ENCODE measurements around the gene TIGD2. TPM values are rescaled to one million over a fixed set of nuclear protein-coding genes. Genes with fewer than 3 reads are reported as not detected.

Gene TIGD2
- total RNA-seq, 1 experiment from 2014 or later, result 7.2 TPM

GRCh38 chr4:89161841-89162240 lies 50.5 kb downstream of the TIGD2 start:
- Histone ChIP-seq H3K4me2 (ENCODE audit: low read depth, low read length, poor library complexity, severe bottlenecking) (no peak overlapping the region), H3K27ac (ENCODE audit: low read length) (no peak overlapping the region), H3K4me3 (ENCODE audit: low read length) (no peak overlapping the region), H3K9me2 (replicated peaks; ENCODE audit: insufficient read depth, low read length) (no peaks in the 10 kb centered on the region), H3K79me2 (ENCODE audit: low read length) (no peaks in the 10 kb centered on the region), H3K36me3 (ENCODE audit: insufficient read depth, low read length) (no peaks in the 10 kb centered on the region), H4K20me1 (ENCODE audit: insufficient read depth, low read depth, low read length) (no peaks in the 10 kb centered on the region), H2AFZ (ENCODE audit: low read length) (no peak overlapping the region), H3K9ac (ENCODE audit: low read length) (no peak overlapping the region), H3K4me1 (ENCODE audit: low read length) (no peaks in the 10 kb centered on the region), H3K27me3 (ENCODE audit: low read length) (0 out of 2 replicates have a peak, but pooled peaks cover 4% of the 10 kb centered on the region), H3K9me3 (ENCODE audit: low read length) (no peaks in the 10 kb centered on the region)
- DNase-seq, result no peak

DNA sequence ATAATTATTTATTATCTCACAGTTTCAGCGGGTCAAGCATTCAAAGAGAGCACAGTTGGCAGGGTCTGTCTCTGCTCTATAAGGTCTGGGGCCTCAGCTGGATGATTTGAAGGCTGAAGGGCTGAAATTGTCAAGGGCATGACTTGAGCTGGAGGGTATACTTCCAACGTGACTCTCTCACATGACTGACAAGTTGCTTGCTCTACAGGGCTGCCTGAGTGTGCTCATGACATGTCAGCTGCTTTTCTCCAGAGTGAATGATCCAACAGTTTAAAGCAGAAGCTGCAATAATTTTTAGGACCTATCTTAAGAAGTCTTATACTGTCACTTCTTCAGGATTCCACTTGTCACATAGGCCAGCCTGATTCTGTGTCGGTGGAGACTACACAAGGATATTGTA lies 51.2 kb downstream of the TIGD2 start:
- H3K79me2 ChIP-seq (ENCODE audit: low read length), result no peaks in the 10 kb centered on the region
- H4K20me1 ChIP-seq (ENCODE audit: insufficient read depth, low read depth, low read length), result no peaks in the 10 kb centered on the region
- no peak overlapping the region for H2AFZ ChIP-seq (ENCODE audit: low read length)
- H3K9ac ChIP-seq (ENCODE audit: low read length), result no peak overlapping the region
- H3K9me2 ChIP-seq (replicated peaks; ENCODE audit: insufficient read depth, low read length), result no peaks in the 10 kb centered on the region
- DNase-seq, result no peak
- no peak overlapping the region for H3K4me2 ChIP-seq (ENCODE audit: low read depth, low read length, poor library complexity, severe bottlenecking)
- no peaks in the 10 kb centered on the region for H3K9me3 ChIP-seq (ENCODE audit: low read length)
- H3K4me3 ChIP-seq (ENCODE audit: low read length), result no peak overlapping the region
- no peak overlapping the region for H3K27ac ChIP-seq (ENCODE audit: low read length)
- no peaks in the 10 kb centered on the region for H3K4me1 ChIP-seq (ENCODE audit: low read length)
- no peaks in the 10 kb centered on the region for H3K36me3 ChIP-seq (ENCODE audit: insufficient read depth, low read length)
- H3K27me3 ChIP-seq (ENCODE audit: low read length), result 0 out of 2 replicates have a peak, but pooled peaks cover 4% of the 10 kb centered on the region

GRCh38 chr4:89162987-89163386 lies 51.7 kb downstream of the TIGD2 start:
- Histone ChIP-seq H3K9me2 (replicated peaks; ENCODE audit: insufficient read depth, low read length) (no peaks in the 10 kb centered on the region), H3K4me1 (ENCODE audit: low read length) (no peaks in the 10 kb centered on the region), H3K79me2 (ENCODE audit: low read length) (no peaks in the 10 kb centered on the region), H3K9ac (ENCODE audit: low read length) (no peak overlapping the region), H2AFZ (ENCODE audit: low read length) (no peak overlapping the region), H3K4me2 (ENCODE audit: low read depth, low read length, poor library complexity, severe bottlenecking) (no peak overlapping the region), H3K27me3 (ENCODE audit: low read length) (0 out of 2 replicates have a peak, but pooled peaks cover 4% of the 10 kb centered on the region), H3K27ac (ENCODE audit: low read length) (no peak overlapping the region), H3K36me3 (ENCODE audit: insufficient read depth, low read length) (no peaks in the 10 kb centered on the region), H3K9me3 (ENCODE audit: low read length) (no peaks in the 10 kb centered on the region), H3K4me3 (ENCODE audit: low read length) (no peak overlapping the region), H4K20me1 (ENCODE audit: insufficient read depth, low read depth, low read length) (no peaks in the 10 kb centered on the region)
- DNase-seq, result no peak

DNA sequence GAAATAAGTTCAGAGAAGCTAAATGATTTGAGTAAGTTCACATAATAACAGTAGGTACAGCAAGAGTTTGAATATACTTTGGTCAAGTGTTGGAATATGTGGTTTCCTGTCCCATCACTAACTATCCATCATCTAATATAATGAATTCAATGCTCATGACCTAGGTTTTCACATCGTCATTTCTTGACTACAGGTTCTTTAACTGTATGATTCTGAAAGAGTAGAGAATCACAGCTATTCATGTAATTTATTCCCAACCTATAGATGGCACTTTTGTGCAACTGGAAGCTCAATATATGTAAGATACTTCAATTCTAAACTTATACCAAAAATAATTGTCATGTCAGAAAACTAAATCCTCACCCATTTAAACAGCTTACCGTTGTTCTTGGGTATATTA lies 53.1 kb downstream of the TIGD2 start:
- H3K9me3 ChIP-seq (ENCODE audit: low read length), result no peaks in the 10 kb centered on the region
- no peaks in the 10 kb centered on the region for H4K20me1 ChIP-seq (ENCODE audit: insufficient read depth, low read depth, low read length)
- H3K4me3 ChIP-seq (ENCODE audit: low read length), result no peak overlapping the region
- H3K9me2 ChIP-seq (replicated peaks; ENCODE audit: insufficient read depth, low read length), result no peaks in the 10 kb centered on the region
- H3K9ac ChIP-seq (ENCODE audit: low read length), result no peak overlapping the region
- H3K79me2 ChIP-seq (ENCODE audit: low read length), result no peaks in the 10 kb centered on the region
- no peaks in the 10 kb centered on the region for H3K36me3 ChIP-seq (ENCODE audit: insufficient read depth, low read length)
- DNase-seq, result no peak
- no peak overlapping the region for H3K4me2 ChIP-seq (ENCODE audit: low read depth, low read length, poor library complexity, severe bottlenecking)
- no peaks in the 10 kb centered on the region for H3K4me1 ChIP-seq (ENCODE audit: low read length)
- H3K27me3 ChIP-seq (ENCODE audit: low read length), result 0 out of 2 replicates have a peak, but pooled peaks cover 4% of the 10 kb centered on the region
- H2AFZ ChIP-seq (ENCODE audit: low read length), result no peak overlapping the region
- no peak overlapping the region for H3K27ac ChIP-seq (ENCODE audit: low read length)

Small RNAs within 50 kb of the gene (small RNA-seq; reads per million reads assigned to genes)
- gene RNU6-907P, result not detected

Other genes with a start within 250 kb of the TIGD2 start
- gene FAM13A, start 54.3 kb upstream of the TIGD2 start, total RNA-seq (2014; rRNA removed; shearing (Covaris generic); ENCODE audit: low replicate concordance), result 0.30 and 2.8 TPM in 2 replicates
- gene GPRIN3, start 196.3 kb downstream of the TIGD2 start, total RNA-seq (2014; rRNA removed; shearing (Covaris generic); ENCODE audit: low replicate concordance), result 0.40 and 0.63 TPM in 2 replicates

All from Karpas-422 (cell line).